Mucosa of stomach (tissue), 1 donor: ENCODE results near the gene SPATA21.
"Not testable (repeated sequence)": the region's sequence is repeated elsewhere in the genome, so short reads cannot be mapped to it uniquely, and the experiment has no call there.

Experiments used
- H3K27me3 ChIP-seq: one replicate; pipeline ENCODE4 v1.7.0; 2013; ENCODE audit warnings: mild to moderate bottlenecking, low read length; ENCODE audit not compliant: control insufficient read depth, insufficient read depth
- H3K36me3 ChIP-seq: one replicate; pipeline ENCODE4 v1.7.0; 2013; ENCODE audit warnings: low read length; ENCODE audit not compliant: control insufficient read depth, insufficient read depth
- H3K4me1 ChIP-seq: one replicate; pipeline ENCODE4 v1.7.0; 2013; ENCODE audit warnings: mild to moderate bottlenecking, low read length; ENCODE audit not compliant: control insufficient read depth, insufficient read depth
- H3K4me3 ChIP-seq: one replicate; pipeline ENCODE4 v1.7.0; 2013; ENCODE audit warnings: low read length
- H3K9ac ChIP-seq: one replicate; pipeline ENCODE4 v1.7.0; 2013; ENCODE audit warnings: mild to moderate bottlenecking, low read length, moderate library complexity
- H3K9me3 ChIP-seq: one replicate; pipeline ENCODE4 v1.7.0; 2013; ENCODE audit warnings: mild to moderate bottlenecking, low read length, moderate library complexity; ENCODE audit not compliant: control insufficient read depth
- donor health status: Pancreatic carcinoma.

The SPATA21 gene, protein sequence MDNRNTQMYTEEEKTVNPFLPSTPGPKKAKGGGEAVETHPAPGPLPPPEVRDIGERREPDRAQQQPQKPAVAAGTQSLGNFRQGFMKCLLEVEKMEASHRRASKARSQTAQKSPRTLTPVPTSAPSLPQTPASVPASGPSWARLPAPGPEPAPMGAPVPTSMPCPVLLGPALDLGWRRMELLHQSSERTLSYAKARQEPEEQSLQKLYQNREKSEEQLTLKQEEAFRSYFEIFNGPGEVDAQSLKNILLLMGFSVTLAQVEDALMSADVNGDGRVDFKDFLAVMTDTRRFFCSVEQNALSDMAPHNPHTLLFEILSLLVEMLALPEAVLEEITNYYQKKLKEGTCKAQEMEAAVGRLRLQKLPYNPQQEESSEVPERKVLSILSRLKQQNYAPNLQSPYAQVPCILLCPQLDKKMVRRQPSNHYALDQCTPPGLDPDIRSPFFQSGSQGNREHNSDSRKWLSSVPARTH

DNA sequence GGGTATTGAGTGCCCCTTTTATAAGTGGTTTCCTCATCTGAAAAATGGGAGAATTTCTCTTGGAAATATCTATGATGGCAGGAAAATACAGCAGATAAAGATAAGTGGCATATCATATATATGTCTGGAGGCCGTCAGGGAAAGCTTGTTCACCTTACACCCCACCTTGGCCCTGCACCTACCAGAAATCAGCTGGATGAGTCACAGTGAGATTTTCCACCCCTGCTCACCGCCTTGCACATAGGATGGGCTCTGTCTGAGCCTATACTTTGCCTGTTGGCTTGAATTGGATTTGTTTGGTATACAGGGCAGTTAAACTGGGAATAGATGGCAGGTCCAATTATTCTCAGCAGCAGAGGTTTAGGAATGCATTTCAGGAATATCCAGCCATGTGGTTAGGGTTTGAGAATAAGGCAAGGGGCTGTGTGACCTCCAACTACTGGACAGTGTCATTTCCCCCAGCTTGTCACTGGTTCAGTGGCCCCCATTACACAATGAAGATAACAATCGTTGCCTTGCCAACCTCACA is at the start of gene SPATA21:
Gene SPATA21 (minus strand): TSS at position 479 of the 529 bp plus-strand sequence. CDS start 6,053 bp downstream, outside the sequence.
- no peaks in the 10 kb centered on the region for H3K27me3 ChIP-seq
- H3K9ac ChIP-seq = no peak within 1 kb of the TSS
- peaks cover 4% of the 10 kb centered on the region for H3K4me1 ChIP-seq
- no peaks in the 10 kb centered on the region for H3K9me3 ChIP-seq
- no peak within 1 kb of the TSS for H3K4me3 ChIP-seq
- H3K36me3 ChIP-seq = no peaks in the 10 kb centered on the region

DNA sequence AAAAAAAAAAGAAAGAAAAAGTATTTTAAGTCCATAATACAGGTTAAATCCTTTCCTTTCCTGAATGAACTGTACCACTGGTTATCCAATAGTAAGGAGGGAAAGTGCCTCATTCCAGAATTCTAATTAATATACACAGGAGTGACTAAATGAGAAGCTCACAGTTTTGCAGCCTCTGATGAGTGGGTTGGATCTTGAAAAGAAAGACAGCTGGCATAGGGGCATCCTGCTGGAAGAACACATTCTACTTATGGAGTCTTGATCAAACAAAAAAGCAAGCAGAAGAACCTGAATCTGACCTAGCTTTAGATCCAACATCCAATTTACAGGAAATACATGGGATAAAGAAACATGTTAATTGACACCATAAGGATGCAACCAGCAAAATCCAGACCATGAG is 49.8 kb upstream of the SPATA21 start:
- not testable (repeated sequence) for H3K9ac ChIP-seq, H3K4me3 ChIP-seq, H3K36me3 ChIP-seq, H3K4me1 ChIP-seq, H3K9me3 ChIP-seq, H3K27me3 ChIP-seq

GRCh38 chr1:16486316-16486715 is 49.1 kb upstream of the SPATA21 start:
- H3K27me3 ChIP-seq, H3K4me3 ChIP-seq, H3K4me1 ChIP-seq, H3K9me3 ChIP-seq, H3K36me3 ChIP-seq, H3K9ac ChIP-seq: not testable (repeated sequence)

DNA sequence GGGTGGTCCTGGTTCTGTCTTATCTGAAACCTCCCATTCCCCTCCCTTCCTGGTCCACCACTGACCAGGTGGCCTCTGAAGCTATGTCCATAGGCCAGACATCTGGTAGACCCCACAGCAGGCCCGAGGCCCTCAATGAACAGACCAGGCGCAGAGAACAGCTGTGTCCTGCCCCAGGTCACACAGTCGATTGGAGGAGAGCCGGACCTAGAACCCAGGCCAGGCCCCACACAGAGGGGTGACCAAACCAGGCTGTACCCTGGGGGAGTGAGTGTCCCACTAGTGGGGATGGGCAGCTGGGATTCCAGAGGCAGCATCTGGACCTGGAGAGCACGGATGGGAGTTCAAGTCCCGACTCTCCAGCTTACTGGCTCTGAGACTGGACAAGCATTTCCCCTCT is 47.7 kb upstream of the SPATA21 start:
- Histone ChIP-seq H3K36me3 (no peaks in the 10 kb centered on the region), H3K27me3 (no peaks in the 10 kb centered on the region)

DNA sequence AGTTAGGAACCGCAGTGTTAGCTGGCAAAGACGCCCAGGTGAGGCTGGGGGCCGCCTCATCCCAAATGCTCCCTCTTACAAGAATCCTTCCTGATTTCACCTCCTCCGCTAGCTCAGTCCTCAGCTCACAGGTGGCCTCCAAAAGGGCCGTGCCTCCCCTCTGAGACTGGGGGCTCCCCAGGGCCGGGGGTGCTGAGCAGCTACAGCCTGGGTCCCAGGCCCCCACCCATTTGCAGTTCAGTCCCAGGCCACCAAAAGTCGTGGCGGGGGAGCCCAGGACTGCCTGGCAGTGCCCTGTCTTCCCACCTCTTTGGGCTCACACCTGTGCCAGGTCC is 47.2 kb upstream of the SPATA21 start:
- no peaks in the 10 kb centered on the region for H3K27me3 ChIP-seq
- H3K36me3 ChIP-seq = no peaks in the 10 kb centered on the region
- no peak overlapping the region for H3K9ac ChIP-seq
- no peaks in the 10 kb centered on the region for H3K4me1 ChIP-seq
- no peak overlapping the region for H3K4me3 ChIP-seq
- H3K9me3 ChIP-seq = no peaks in the 10 kb centered on the region

More for the DNA sequence above, 47.7 kb upstream of the SPATA21 start:
- no peaks in the 10 kb centered on the region for H3K9me3 ChIP-seq
- H3K4me3 ChIP-seq = no peak overlapping the region
- no peaks in the 10 kb centered on the region for H3K4me1 ChIP-seq
- H3K9ac ChIP-seq = no peak overlapping the region

GRCh38 chr1:16483639-16484500 is 46.6 kb upstream of the SPATA21 start:
- not testable (repeated sequence) for H3K36me3 ChIP-seq, H3K9ac ChIP-seq, H3K4me1 ChIP-seq, H3K9me3 ChIP-seq, H3K27me3 ChIP-seq, H3K4me3 ChIP-seq

GRCh38 chr1:16483146-16483545 is 45.9 kb upstream of the SPATA21 start:
- H3K9ac ChIP-seq, H3K4me3 ChIP-seq, H3K4me1 ChIP-seq, H3K36me3 ChIP-seq, H3K27me3 ChIP-seq, H3K9me3 ChIP-seq: not testable (repeated sequence)

DNA sequence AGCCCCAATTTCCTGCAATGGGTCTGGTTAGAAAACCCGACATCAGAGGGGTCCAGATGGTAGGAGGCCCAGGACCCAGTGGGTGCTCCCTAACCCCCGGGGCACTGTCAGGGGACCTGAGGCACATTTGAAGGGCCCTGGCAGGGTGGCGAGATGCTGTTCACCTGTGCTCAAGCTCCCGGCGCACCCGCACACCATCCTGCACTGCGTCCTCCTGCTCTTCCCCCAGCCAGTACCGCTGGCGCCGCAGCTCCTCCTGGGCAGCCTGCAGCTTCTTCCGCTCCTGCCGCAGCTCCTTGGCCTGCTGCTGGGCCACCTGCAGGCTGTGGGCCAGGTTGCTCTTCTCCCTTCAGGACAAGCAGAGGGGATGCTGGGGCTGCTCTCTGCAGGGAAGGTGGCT is 40.9 kb upstream of the SPATA21 start:
- Histone ChIP-seq H3K36me3 (no peaks in the 10 kb centered on the region), H3K9ac (no peak overlapping the region), H3K4me3 (no peak overlapping the region), H3K27me3 (no peaks in the 10 kb centered on the region), H3K4me1 (no peaks in the 10 kb centered on the region), H3K9me3 (no peaks in the 10 kb centered on the region)

DNA sequence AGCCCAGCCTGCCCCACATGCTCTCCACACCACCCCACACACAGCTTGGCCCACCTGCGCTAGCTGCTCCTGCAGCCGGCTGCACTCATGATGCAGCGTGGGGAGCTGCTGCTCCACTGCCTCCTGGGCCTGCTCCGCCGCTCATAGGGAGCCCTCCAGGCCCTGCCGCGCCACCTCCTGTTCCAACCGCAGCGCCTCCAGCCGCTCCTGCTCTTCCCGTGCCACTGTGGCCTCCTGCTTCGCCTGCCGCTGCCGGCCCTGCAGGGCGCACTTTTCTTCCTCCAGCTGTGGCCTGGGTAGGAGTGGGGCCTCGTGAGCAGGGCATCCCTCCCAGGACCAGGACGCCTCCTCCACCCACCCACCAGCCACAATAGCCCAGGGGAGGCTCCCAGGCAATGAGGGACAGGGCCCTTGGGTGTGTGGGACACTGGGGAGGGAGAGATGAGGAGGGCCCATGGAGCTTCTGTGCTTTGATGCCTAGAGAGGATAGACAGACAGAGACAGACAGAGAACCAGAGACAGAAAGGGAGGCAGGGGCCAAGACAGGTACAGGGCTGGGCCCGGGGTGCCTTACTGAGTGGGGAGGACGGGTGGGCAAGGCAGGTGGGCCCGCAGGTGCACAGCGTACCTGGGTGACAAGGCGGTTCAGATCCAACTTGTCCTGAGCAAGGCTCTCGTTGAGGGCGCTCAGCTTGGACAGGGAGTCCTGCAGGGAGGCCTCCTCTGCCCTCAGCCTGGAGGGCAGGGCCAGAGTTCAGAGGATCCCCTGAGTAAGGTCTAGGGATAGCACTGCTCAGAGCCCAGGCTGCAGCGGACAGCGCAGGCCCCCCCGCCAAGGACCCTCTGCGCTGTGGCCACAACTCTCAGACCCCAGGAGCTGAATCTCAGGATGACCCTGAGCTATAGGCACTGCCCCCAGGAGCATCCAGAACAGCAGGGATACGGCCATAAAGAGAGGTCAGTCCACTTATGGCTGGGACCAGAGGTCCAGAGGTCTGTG is 38.8 kb upstream of the SPATA21 start:
- not testable (repeated sequence) for H3K9me3 ChIP-seq, H3K36me3 ChIP-seq, H3K4me3 ChIP-seq, H3K9ac ChIP-seq, H3K27me3 ChIP-seq, H3K4me1 ChIP-seq

DNA sequence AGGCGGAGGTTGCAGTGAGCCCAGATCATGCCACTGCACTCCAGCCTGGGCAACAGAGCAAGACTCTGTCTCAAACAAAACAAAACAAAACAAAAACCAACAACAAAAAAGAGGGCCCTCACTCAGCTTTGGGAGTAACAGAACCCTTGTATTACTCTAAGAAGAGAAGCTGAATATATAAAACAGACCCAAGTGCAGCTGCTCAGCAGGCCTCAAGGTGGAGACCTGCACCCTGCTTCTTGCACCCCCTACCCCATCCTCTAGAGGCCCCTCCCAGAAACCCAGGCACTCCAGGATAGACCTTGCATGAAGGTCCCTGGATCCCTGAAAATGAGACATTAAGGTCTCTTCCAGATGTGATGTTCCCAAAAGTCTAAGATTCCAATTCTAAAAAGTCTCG is 37.7 kb upstream of the SPATA21 start:
- not testable (repeated sequence) for H3K4me1 ChIP-seq, H3K27me3 ChIP-seq, H3K9ac ChIP-seq, H3K4me3 ChIP-seq, H3K9me3 ChIP-seq, H3K36me3 ChIP-seq

DNA sequence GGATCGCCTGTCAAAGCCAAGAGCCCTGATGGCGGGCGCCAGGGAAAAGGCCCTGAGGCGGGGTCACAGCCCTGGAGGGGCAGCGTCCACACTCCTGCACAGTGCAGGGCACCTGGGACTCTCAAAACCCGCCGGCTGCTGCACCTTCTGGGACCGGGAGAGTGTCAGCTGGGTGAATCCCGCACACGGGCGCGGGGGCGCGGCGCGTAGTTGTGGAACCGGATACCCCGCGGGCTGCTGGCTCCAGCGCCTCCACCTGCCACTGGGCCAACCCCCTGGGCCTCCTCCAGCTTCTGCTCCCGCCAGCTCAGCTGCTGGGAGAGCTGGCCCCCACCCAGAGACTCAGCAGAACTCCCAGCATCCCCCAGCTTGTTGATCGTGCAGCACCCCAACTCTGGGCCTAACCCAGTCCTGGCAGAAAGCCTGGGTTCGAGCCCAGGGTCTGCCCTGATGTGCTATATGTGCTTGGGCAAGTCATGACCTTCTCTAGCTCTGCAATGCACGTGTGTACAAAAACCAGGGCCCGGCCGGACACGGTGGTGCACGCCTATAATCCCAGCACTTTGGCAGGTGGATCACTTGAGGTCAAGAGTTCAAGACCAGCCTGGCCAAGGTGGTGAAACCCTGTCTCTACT is 37.1 kb upstream of the SPATA21 start:
- Histone ChIP-seq H3K27me3 (no peaks in the 10 kb centered on the region), H3K9ac (no peak overlapping the region), H3K4me3 (no peak overlapping the region), H3K36me3 (no peaks in the 10 kb centered on the region), H3K4me1 (no peaks in the 10 kb centered on the region), H3K9me3 (no peaks in the 10 kb centered on the region)
